MM.1S (cell line): ENCODE measurements around the gene AKAP8L.

ENCODE experiments used
- EZH2 ChIP-seq: fragments of 300-600 bp; sonication (generic); optimal IDR thresholded peaks from 2 replicates; pipeline ENCODE3; 2017; ENCODE audit warnings: low read depth, mild to moderate bottlenecking, antibody characterized with exemption, low read length, mixed read lengths
- EZH2phosphoT487 ChIP-seq: fragments of 300-600 bp; sonication (generic); IDR thresholded peaks from 2 replicates; pipeline ENCODE4 v1.6.1; 2018; ENCODE audit warnings: antibody characterized with exemption, low read length
- TF ChIP-seq, protein P1 (sequence below): fragments of 300-600 bp; sonication (generic); IDR thresholded peaks from 2 replicates; pipeline ENCODE4 v1.5.1; 2016; ENCODE audit warnings: antibody characterized with exemption, low read length, mixed read lengths

GRCh38 chr19:15467734-15468214, 49.0 kb upstream of the AKAP8L start:
- TF ChIP-seq, protein P1, sequence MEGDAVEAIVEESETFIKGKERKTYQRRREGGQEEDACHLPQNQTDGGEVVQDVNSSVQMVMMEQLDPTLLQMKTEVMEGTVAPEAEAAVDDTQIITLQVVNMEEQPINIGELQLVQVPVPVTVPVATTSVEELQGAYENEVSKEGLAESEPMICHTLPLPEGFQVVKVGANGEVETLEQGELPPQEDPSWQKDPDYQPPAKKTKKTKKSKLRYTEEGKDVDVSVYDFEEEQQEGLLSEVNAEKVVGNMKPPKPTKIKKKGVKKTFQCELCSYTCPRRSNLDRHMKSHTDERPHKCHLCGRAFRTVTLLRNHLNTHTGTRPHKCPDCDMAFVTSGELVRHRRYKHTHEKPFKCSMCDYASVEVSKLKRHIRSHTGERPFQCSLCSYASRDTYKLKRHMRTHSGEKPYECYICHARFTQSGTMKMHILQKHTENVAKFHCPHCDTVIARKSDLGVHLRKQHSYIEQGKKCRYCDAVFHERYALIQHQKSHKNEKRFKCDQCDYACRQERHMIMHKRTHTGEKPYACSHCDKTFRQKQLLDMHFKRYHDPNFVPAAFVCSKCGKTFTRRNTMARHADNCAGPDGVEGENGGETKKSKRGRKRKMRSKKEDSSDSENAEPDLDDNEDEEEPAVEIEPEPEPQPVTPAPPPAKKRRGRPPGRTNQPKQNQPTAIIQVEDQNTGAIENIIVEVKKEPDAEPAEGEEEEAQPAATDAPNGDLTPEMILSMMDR = no peak
- TF ChIP-seq EZH2 = no peak
- TF ChIP-seq EZH2phosphoT487 = no peak
